Measurements from ENCODE around the gene KCNJ10.

DNA sequence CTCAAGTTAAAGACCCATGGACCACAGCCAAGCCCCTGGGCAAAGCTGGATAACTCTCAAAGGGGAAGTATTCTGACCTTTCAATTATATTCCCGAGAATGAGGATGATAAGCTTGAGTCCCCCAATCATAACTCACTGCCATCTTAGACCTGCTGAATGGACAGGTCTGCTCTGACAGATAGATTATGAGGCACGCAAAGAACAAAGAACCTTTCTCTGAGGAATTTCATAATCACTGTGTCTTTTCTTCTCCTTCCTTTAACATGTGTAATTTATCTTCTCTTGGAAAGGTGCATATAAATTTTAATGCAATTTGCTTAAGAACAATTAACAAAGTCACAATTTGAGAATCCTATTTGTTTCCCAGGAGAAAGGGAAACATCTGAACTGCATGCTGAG, 60.2 kb downstream of the KCNJ10 start:
- TF ChIP-seq POLR2A (IDR thresholded peaks at IDR 0.05; ENCODE audit: low read length) (no peak), GATA1 (IDR thresholded peaks at IDR 0.05; ENCODE audit: low read depth, low read length) (no peak)
